Measurements from ENCODE around the gene SLC25A21.

The SLC25A21 gene

DNA sequence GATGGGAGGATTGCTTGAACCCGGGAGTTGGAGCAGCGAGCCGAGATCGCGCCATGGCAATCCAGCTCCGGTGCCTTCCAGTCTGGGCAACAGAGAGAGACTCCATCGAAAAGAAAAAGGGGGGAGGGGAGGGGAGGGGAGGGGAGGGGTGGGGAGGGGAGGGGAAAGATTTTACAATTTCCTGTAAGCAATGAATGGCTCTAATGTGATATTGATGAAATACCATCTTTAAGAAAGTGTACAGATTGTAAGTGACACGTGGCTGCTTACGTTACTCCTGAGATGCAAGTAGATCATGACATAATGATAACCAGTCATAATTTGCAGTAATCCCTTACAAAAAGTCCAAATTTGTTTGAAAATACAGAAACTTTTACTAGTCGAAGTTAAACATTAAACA is 1.4 kb downstream of the SLC25A21 start:
- no peaks in the 10 kb centered on the region; the same call in 1 of the 2 replicates for H3K4me1 ChIP-seq (ENCODE audit: control insufficient read depth, insufficient read depth, low read length)
- ChIA-PET POLR2A (interaction anchor here (0.6 to 1.6 kb wide), 3 partner anchors 15 to 28 kb away, joined by 3 to 10 read pairs (median 4); partner anchors contain the start of gene MIPOL1), CTCF (interaction anchor here (0.6 to 0.9 kb wide), 3 partner anchors 21 to 102 kb away, joined by 3 to 4 read pairs (median 3); no protein-coding TSS in a partner anchor)
- no peak overlapping the region for H3K4me3 ChIP-seq (ENCODE audit: low read depth, low read length)
- no peaks in the 10 kb centered on the region for H3K36me3 ChIP-seq (ENCODE audit: control insufficient read depth in 2 of 2, insufficient read depth in 1 of 2, low read length in 2 of 2)
- TF ChIP-seq ZNF610 (tag by site-specific recombination; IDR thresholded peaks at IDR 0.05; ENCODE audit: borderline replicate concordance), result no peak
- TF ChIP-seq, protein P1, sequence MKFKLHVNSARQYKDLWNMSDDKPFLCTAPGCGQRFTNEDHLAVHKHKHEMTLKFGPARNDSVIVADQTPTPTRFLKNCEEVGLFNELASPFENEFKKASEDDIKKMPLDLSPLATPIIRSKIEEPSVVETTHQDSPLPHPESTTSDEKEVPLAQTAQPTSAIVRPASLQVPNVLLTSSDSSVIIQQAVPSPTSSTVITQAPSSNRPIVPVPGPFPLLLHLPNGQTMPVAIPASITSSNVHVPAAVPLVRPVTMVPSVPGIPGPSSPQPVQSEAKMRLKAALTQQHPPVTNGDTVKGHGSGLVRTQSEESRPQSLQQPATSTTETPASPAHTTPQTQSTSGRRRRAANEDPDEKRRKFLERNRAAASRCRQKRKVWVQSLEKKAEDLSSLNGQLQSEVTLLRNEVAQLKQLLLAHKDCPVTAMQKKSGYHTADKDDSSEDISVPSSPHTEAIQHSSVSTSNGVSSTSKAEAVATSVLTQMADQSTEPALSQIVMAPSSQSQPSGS (tag by site-specific recombination; IDR thresholded peaks at IDR 0.05; ENCODE audit: low read depth), result 0 out of 2 replicates have a peak, but pooled peaks have one; percentile 31
- TF ChIP-seq, protein P2, sequence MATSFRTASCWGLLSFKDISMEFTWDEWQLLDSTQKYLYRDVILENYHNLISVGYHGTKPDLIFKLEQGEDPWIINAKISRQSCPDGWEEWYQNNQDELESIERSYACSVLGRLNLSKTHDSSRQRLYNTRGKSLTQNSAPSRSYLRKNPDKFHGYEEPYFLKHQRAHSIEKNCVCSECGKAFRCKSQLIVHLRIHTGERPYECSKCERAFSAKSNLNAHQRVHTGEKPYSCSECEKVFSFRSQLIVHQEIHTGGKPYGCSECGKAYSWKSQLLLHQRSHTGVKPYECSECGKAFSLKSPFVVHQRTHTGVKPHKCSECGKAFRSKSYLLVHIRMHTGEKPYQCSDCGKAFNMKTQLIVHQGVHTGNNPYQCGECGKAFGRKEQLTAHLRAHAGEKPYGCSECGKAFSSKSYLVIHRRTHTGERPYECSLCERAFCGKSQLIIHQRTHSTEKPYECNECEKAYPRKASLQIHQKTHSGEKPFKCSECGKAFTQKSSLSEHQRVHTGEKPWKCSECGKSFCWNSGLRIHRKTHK (tag by site-specific recombination; IDR thresholded peaks at IDR 0.05), result no peak
- no peak overlapping the region for H3K27ac ChIP-seq (ENCODE audit: extremely low read depth, low read depth, low read length)
- H3K9me3 ChIP-seq (ENCODE audit: control insufficient read depth, insufficient read depth, low read depth, low read length), result no peaks in the 10 kb centered on the region

DNA sequence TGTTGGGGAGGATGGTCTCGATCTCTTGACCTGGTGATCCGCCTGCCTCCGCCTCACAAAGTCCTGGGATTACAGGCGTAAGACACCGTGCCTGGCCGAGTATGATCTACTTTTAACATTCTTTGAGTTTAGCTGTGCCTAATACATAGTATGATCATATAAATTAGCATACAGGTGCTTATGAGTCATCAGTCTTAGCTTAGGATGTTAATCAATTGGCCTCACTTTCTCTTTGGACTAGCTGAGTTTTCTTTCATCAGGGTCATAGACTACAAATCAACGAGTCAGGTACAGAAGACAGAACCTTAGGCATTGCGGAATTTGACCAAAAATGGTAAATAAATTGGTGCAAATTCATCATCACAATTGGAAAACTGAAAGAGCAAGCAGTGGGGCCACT is 2.2 kb downstream of the SLC25A21 start:
- H3K36me3 ChIP-seq (ENCODE audit: control insufficient read depth in 2 of 2, insufficient read depth in 1 of 2, low read length in 2 of 2), result no peaks in the 10 kb centered on the region
- peak; percentile 49; the same call in 1 of the 2 replicates for TF ChIP-seq SCRT2 (tag by site-specific recombination; IDR thresholded peaks at IDR 0.05)
- TF ChIP-seq ZNF391 (tag by site-specific recombination; IDR thresholded peaks at IDR 0.05; ENCODE audit: borderline replicate concordance, low read depth), result no peak
- TF ChIP-seq ZNF777 (tag by site-specific recombination; IDR thresholded peaks at IDR 0.05; ENCODE audit: borderline replicate concordance), result no peak
- TF ChIP-seq MEIS1 (CRISPR knock-in tag; IDR thresholded peaks at IDR 0.05; ENCODE audit: borderline replicate concordance), result no peak
- no peaks in the 10 kb centered on the region; the same call in 1 of the 2 replicates for H3K4me1 ChIP-seq (ENCODE audit: control insufficient read depth, insufficient read depth, low read length)
- H3K27ac ChIP-seq (ENCODE audit: extremely low read depth, low read depth, low read length), result no peak overlapping the region
- POLR2A ChIA-PET, result no interaction called here
- no peak overlapping the region for H3K4me3 ChIP-seq (ENCODE audit: low read depth, low read length)
- CTCF ChIA-PET, result interaction anchor here (0.6 to 0.7 kb wide), 2 partner anchors 20 to 594 kb away, joined by 3 to 4 read pairs; no protein-coding TSS in a partner anchor
- no peaks in the 10 kb centered on the region for H3K9me3 ChIP-seq (ENCODE audit: control insufficient read depth, insufficient read depth, low read depth, low read length)

DNA sequence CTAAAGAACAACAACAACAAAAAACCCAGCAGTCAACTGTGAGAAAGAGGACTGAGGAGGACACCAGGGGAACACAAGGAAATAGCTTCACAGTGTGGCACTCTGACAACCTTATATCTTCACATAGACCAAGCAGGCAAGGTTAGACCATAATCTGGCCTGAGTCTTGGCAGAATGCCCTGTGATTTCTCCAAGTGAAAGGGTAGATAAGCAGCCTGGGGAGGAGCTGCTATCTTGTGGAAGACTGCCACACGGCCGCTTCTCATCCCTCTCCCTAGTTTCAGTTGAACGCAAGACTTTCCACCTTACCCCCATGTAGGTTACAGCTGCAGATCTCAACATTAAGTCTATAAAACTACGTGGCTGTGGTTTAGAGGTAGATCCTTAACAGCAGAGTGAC is 3.7 kb downstream of the SLC25A21 start:
- H3K36me3 ChIP-seq (ENCODE audit: control insufficient read depth in 2 of 2, insufficient read depth in 1 of 2, low read length in 2 of 2), result no peaks in the 10 kb centered on the region
- ChIA-PET CTCF (interaction anchor here (0.5 to 2.3 kb wide), 5 partner anchors 11 to 191 kb away, joined by 3 to 10 read pairs (median 3); partner anchors contain the start of gene MIPOL1), POLR2A (no interaction called here)
- H3K27ac ChIP-seq (ENCODE audit: extremely low read depth, low read depth, low read length), result no peak overlapping the region
- TF ChIP-seq, protein P3, sequence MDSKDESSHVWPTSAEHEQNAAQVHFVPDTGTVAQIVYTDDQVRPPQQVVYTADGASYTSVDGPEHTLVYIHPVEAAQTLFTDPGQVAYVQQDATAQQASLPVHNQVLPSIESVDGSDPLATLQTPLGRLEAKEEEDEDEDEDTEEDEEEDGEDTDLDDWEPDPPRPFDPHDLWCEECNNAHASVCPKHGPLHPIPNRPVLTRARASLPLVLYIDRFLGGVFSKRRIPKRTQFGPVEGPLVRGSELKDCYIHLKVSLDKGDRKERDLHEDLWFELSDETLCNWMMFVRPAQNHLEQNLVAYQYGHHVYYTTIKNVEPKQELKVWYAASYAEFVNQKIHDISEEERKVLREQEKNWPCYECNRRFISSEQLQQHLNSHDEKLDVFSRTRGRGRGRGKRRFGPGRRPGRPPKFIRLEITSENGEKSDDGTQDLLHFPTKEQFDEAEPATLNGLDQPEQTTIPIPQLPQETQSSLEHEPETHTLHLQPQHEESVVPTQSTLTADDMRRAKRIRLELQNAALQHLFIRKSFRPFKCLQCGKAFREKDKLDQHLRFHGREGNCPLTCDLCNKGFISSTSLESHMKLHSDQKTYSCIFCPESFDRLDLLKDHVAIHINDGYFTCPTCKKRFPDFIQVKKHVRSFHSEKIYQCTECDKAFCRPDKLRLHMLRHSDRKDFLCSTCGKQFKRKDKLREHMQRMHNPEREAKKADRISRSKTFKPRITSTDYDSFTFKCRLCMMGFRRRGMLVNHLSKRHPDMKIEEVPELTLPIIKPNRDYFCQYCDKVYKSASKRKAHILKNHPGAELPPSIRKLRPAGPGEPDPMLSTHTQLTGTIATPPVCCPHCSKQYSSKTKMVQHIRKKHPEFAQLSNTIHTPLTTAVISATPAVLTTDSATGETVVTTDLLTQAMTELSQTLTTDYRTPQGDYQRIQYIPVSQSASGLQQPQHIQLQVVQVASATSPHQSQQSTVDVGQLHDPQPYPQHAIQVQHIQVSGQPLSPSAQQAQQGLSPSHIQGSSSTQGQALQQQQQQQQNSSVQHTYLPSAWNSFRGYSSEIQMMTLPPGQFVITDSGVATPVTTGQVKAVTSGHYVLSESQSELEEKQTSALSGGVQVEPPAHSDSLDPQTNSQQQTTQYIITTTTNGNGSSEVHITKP (tag by site-specific recombination; IDR thresholded peaks at IDR 0.05), result 0 out of 2 replicates have a peak, but pooled peaks have one; percentile 25
- TF ChIP-seq ZNF132 (tag by site-specific recombination; IDR thresholded peaks at IDR 0.05; ENCODE audit: borderline replicate concordance) (no peak), ZNF341 (tag by site-specific recombination; IDR thresholded peaks at IDR 0.05; ENCODE audit: low read depth) (peak; percentile 44; the same call in 1 of the 2 replicates), OVOL3 (tag by site-specific recombination; IDR thresholded peaks at IDR 0.05) (no peak), ZNF350 (tag by site-specific recombination; IDR thresholded peaks at IDR 0.05) (no peak)
- TF ChIP-seq, protein P4, sequence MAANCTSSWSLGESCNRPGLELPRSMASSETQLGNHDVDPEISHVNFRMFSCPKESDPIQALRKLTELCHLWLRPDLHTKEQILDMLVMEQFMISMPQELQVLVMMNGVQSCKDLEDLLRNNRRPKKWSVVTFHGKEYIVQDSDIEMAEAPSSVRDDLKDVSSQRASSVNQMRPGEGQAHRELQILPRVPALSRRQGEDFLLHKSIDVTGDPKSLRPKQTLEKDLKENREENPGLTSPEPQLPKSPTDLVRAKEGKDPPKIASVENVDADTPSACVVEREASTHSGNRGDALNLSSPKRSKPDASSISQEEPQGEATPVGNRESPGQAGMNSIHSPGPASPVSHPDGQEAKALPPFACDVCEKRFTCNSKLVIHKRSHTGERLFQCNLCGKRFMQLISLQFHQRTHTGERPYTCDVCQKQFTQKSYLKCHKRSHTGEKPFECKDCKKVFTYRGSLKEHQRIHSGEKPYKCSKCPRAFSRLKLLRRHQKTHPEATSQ (tag by site-specific recombination; IDR thresholded peaks at IDR 0.05), result no peak
- H3K9me3 ChIP-seq (ENCODE audit: control insufficient read depth, insufficient read depth, low read depth, low read length), result no peaks in the 10 kb centered on the region
- H3K4me3 ChIP-seq (ENCODE audit: low read depth, low read length), result no peak overlapping the region
- H3K4me1 ChIP-seq (ENCODE audit: control insufficient read depth, insufficient read depth, low read length), result no peaks in the 10 kb centered on the region; the same call in 1 of the 2 replicates
